Endothelial cell of umbilical vein (primary cell): ENCODE measurements around the gene DNAJC8.

ENCODE experiments used
- CTCF ChIP-seq, 2 donors: IDR thresholded peaks; 1 replicate in 1 of 2; 2 replicates in 1 of 2; pipeline ENCODE4 v1.5.1; 2011; ENCODE audit warnings: low read length in 2 of 2, mild to moderate bottlenecking in 2 of 2, moderate library complexity in 2 of 2, control low read depth in 1 of 2, inconsistent platforms in 1 of 2, low read depth in 1 of 2; ENCODE audit not compliant: insufficient read depth in 1 of 2; ENCODE audit errors: extremely low read depth in 1 of 2
- MAX ChIP-seq: IDR thresholded peaks from 2 replicates; pipeline ENCODE4 v1.6.1; 2011; ENCODE audit not compliant: insufficient read depth, insufficient read length
- MYC ChIP-seq: IDR thresholded peaks from one replicate; pipeline ENCODE4 v1.6.1; 2011; ENCODE audit warnings: mild to moderate bottlenecking, low read depth, low read length
- POLR2A ChIP-seq: IDR thresholded peaks from 2 replicates; pipeline ENCODE4 v1.6.1; 2012; ENCODE audit warnings: low read depth, mild to moderate bottlenecking, control low read depth, low read length

GRCh38 chr1:28185071-28185470, 47.8 kb downstream of the DNAJC8 start:
- TF ChIP-seq MAX: no peak
- TF ChIP-seq CTCF (IDR thresholded peaks at IDR 0.05; ENCODE audit: extremely low read depth in 1 of 2, insufficient read depth in 1 of 2, low read depth in 1 of 2, low read length in 2 of 2): no peak
- TF ChIP-seq MYC: no peak
- no peak for TF ChIP-seq POLR2A
